COLO668 (cell line): Measurements from ENCODE around the gene TNFSF15.
A peak's percentile ranks its signal among the peaks of the same experiment; 100 is the strongest.

Experiments
- DNase-seq: peaks from one replicate; lab custom pipeline; 2025; ENCODE audit not compliant: unreplicated experiment; lab: John Stamatoyannopoulos, UW

The TNFSF15 gene

DNA sequence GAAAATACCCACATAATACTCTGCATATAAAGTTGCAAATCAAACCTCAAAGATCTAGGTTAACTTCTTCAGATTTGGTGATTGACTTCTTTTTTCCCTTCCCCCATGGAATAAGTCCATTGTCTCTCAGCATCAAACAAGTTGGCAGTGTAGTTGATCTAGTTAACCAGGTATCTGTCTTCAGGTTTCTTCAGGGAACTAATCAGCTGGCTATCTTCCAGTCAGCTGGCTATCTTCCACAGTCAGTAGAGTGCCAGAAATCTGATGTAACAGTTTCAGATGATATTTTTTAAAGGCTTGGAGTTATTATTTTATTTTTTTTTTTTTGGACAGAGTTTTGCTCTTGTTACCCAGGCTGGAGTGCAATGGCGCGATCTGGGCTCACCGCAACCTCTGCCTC, 16.8 kb downstream of the TNFSF15 start:
- no peak for DNase-seq

DNA sequence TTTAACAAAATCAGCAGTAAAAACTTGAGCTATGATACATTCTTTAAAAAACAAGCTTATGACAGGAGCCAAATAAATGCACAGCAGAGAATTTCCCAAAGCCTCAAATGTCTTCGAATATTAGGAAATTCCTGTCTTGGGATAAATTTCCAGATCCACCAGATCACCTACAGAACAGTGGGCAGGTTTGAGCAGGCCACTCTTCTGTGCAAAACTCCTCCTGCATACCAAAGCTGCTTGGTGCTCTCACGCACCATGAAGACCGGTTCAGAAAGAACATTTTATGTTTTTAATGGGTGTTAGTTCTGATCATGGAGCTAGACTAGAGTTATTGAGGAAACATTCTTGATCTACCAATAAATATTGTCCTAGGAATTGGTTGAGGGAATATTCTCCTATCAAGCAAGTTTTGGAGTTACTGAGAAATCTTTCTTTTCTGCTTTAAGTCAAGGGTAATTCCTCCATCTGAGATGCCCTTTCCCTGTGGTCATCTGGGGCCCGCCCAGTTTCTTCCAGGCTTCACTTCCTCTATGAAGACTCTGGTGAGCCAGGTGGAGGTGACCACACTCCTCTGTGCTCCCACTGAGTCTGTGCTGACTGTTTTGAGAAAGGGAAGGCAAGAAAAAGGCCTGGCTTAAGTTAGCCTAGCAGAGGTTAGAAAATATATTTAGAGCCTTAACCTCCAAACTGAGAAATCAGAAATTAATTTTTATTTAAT, 17.9 kb downstream of the TNFSF15 start:
- no peak for DNase-seq

DNA sequence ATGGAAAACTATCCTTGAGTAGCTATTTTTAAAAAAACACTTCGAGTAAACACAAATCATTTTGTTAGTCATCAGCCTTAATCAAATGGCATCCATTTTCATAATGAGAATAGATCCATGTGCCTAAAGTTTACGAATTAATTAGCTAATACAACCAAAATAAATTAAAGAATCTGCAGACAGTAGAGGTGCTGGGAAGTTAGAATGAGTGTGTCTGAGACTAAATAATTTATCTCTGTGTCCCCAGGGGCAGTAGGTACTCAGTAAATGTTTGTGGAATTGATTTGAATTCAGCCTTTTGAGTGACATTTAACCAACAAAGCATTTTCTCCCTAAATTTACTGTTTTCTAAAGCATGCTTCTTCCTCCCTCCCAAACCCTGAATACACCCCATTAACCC, 18.6 kb downstream of the TNFSF15 start:
- no peak for DNase-seq

DNA sequence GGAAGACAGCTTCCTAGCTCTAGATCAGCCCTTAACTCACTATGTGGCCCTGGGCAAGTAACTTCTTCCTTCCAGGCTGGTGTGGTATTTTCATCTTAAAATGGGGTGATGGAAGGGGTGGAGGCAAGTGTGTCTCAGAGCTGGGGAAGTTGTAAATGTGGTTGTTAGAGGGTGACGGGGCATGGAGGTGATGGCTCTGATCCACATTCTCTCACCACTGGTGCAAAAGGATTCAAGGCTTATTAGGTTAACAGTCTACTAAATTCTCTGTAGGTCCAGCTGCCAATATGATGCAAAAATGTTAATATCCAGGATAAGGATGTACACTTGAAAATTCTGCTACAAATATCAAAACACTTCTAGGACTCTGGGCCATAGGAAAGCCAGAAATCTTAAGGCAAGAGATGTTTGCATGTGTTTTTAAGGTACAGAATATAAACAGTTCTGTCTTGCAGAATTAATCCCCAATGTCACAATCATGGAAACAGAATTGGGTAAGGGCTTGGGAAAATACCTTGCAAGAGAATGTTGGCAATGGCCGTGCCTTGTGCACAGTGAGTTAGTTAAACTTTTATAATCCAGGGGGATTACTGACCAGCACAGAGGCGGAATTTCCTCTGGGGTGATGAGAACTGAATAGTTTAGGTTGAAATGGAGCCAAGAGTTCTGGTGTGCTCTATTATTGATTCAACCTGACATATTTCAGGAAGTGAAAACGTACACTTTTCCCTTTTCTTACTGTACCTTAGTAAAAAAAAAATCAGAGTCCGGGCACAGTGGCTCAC, 19.8 kb downstream of the TNFSF15 start:
- no peak for DNase-seq

DNA sequence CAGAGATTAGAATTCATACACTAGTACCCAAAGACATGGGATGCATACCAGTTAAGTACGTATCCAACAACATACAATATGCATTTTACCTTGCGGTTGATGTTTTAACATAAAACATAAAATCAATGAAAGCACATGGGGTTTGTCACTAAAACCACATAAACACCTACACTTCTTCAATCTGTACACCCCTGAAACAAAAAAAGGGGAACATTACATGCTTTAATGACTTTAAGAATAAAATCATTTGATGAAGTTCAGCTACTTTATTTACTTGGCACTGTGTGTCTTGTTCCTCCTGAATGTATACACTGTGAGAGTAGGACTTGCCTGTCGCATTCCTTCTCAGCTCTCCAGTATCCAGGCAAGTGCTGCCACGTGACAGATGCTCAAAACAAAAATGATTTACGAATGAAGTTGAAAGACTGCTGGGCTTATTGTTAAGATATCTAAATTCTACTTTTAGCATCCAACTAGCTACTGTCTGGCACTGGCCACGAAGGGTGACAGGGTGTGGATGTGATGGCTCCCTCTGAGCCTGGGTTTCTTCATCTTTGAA, 21.0 kb downstream of the TNFSF15 start:
- no peak for DNase-seq

DNA sequence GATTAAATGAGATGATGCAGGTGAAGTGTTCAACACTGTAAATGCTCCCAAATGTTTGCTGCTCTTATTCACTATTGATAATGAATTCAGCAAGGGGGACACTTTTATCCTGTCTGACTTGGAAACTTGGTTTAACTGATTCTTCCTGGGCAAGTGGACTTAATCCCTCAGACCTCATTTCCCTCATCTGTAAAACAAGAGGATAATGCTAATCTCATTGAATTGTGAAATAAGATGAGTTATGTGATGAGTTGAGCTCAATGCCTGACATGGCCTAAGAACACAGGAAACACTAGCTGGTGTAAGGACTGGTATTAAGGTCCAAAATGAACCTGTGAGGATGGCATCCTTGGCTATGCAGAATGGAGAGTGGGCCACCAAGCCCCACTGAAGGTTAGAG, 23.3 kb downstream of the TNFSF15 start:
- no peak for DNase-seq

DNA sequence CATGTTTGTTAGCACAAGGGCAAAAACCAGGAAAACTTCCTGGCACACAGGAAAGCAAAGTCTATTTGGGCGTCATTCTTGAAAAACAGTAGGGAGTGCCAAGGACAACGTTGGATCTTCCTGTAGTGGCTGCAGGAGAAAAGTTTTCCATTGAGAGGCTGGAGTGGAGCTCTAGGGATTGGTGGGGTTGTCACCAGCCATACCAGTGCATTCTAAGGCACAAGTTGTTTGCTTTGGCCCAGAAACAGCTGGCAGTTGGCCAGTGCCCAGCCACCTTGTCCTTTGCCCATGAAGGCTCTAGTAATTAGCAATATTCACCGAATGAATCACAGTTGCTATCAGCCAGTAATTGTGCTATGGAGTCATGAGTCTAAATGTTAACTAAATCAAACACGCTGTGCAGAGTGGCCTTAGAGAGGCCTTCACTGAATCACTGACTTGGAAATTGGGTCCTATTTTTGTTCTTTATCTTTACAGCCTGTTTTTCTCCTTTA, 26.4 kb downstream of the TNFSF15 start:
- DNase-seq: peak; percentile 79

DNA sequence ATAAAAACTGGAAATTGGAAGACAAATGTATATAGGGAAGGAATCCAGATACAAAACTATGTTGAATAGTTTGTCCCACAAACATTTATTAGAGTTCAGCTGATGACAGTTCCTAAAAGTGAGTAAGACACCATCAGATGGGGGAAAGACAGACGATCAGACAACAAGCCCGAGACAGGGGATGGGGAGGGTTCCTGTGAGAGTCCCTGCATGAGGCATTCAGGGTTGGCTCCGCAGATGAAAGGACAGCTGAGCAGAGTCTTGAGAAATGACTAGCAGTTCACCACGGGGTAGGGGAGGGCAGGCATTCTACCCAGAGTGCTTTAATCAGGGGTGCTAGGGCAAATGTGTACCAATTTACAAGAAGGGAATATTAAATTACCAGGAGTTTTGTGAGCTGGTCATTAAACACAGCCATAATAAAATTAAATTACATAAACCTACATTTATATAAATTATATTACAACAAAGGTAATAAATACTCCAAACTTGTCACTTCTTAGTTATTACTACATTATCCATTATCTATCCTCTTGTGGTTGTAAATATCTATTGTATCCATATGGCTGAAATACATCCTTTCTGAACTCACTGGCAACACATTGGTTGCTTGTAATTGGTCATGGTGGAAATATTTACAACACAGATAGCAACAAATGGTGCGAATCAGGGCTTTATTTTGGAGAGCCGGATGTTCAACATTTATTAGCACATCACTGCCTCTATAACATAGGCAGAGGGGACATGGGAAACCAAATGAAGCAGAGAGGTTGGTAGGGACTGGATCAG, 27.8 kb downstream of the TNFSF15 start:
- DNase-seq: no peak

DNA sequence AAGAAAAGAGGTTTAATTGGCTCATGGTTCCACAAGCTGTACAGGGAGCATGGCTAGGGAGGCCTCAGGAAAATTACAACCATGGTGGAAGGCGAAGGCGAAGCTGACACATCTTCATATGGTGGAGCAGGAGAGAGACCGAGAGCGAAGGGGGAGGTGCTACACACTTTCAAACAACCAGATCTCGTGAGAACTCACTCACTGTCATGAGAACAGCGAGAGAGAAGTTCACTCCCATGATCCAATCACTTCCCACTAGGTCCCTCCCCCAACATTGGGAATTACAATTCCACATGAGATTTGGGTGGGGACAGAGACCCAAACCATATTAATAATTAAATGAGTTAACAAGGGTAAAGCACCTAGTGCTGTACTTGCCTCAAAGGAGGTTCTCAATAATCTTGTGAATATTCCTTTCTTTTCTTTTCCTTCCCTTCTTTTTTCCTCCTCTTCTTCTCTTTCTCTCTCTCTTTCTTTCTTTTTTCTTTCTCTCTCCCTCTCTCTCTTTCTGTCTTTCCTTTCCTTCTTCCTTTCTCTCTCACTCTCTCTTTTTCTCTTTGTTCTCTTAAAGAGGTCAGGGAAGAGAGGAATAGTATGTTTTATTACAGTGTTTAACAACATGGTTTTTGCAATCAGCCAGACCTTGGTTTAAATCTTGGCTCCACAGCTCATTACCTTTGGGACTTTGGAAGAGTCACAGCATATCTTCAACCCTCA, 29.0 kb downstream of the TNFSF15 start:
- no peak for DNase-seq

DNA sequence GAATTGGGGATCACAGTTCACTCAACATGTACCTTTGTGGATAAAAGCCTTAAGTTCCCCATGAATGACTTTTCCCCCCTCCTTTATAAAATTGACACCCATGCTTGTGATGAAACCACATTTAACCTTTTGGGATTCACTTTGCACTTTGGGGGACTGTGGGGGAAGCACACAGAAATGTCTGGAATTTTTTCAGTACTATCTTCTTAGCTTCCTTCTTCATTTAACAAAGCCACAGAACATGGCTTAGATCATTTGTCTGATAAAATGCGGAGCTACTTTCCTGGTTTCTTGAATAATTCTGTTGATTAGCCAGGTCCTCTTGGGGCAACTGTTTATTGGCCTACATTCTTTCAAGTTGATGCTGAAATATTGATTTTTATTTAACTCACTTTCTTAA, 29.9 kb downstream of the TNFSF15 start:
- no peak for DNase-seq

DNA sequence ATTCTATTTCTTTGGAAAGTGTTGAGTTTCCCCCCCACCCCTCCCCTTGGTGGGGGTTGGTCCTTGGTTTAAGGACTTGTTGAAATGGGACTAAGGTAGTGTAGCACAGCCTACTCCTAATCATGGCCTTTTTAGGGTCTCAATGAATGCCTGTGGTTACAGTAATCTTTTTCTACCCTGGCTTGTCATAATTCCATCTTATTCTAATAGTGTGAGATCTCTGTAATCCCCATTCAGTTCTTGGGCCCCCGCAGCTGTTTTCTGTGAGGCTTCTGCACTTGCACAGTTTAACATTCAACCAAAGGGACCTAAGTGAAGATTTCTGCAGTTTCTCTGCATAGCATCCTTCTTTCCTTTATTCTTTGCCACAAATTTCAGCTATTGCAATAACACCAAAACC, 30.7 kb downstream of the TNFSF15 start:
- DNase-seq: no peak

DNA sequence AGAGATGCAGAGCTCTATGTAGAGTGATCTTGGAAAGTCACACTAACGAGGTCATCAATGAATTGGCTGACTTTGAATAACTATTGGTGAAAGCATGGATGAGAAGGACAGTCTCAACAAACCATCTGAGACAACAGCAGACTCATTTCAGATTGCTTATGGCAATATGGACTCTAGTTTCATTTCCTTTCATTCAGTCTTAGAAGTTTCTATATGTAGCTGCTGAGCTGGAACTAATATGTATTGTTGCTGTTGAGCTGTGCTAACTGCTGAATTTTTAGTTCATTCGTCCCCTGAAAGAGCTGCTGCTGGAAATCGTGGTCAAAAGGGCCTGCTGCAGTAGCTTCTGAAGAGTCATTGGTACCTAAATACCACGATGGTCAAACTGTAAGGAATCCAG, 31.3 kb downstream of the TNFSF15 start:
- DNase-seq: no peak

DNA sequence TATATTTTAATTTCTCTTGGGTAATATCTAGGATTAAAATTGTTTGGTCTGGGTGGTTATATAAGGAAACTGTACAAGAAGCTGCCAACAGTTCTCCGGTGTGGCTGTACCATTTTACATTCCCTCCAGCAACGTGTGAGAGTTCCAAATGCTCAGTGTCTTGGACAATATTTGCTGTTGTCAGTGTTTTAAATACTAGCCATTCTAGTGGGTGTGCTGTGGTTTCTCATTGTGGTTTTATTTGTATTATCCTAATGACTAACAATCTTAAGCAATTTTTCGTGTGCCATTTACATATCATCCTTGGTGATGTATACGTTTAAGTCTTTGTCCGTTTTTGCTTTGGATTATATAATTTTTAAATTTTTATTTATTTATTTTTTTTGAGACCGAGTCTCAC, 34.0 kb downstream of the TNFSF15 start:
- DNase-seq: no peak

DNA sequence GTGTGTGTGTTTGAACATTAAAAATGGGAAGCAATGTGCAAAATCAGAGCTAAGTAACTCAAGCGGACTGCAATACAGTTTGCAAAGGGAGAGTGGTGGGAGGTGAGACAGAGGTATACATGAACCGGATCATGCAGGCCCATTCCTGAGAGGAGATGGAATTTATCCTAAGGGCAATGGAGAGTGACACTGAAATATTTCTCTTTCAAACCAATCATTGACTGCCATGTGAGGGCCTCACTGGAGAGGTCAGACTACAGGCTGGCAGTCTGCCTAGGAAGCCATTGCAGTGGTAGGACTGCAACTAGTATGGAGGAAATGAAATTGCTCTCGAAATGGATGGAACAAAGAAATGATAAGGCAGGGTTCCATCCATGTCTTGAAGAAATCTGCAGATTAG, 34.8 kb downstream of the TNFSF15 start:
- no peak for DNase-seq

DNA sequence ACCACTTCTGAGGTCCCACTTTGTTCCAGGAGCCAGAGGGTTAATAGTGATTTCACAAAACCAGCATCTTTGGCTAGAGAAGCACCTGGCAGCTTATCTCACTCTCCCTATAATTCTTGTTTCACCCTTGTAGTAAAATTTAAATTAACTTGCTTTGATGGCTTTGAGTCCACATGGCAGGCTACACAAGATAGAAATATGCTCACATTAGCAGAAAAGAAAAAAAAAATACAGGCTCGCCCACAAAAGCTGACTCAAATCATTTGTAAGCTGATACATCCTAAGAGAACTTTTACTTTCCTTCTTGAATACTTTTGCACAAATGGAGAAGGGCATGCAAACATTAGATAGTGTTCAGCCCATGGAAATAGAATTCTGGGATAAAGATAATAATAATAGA, 36.2 kb downstream of the TNFSF15 start:
- DNase-seq: no peak

DNA sequence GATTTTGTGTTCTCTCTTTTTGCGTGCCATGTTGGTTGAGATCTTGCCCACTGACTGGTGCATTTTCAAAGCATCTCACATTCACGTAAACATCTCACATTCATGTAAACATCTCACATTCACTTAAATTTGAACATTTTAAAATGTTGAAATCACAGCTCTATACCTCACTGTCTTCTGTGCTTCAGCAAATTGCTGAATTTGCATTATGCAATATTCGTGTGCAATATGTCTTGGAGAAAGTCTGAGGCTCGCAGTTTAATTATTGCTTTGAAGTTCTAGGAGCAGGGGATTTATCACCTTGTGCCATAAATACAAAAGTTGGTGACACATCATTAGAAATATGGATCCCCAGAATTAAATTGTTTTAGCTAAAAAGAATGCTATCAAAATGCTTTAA, 42.6 kb downstream of the TNFSF15 start:
- DNase-seq: no peak

DNA sequence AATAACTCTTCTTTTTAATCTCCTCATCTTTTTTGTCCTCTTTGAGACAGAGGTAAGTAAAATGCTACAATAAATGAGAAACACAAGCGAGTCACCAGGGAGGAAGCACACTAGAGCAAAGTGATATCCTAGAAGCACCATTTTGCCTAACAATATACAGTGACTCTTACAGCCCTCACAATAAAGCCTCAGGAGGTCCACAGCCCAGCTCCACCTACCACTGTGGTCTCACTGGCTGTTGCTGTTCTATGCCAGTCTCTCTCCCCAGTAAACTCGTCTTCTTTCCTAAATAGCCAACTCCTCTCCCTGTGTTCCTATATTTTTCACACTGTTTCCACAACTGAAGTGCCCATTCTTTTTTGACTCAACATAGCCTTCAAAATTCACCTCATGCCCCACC, 44.3 kb downstream of the TNFSF15 start:
- DNase-seq: no peak

DNA sequence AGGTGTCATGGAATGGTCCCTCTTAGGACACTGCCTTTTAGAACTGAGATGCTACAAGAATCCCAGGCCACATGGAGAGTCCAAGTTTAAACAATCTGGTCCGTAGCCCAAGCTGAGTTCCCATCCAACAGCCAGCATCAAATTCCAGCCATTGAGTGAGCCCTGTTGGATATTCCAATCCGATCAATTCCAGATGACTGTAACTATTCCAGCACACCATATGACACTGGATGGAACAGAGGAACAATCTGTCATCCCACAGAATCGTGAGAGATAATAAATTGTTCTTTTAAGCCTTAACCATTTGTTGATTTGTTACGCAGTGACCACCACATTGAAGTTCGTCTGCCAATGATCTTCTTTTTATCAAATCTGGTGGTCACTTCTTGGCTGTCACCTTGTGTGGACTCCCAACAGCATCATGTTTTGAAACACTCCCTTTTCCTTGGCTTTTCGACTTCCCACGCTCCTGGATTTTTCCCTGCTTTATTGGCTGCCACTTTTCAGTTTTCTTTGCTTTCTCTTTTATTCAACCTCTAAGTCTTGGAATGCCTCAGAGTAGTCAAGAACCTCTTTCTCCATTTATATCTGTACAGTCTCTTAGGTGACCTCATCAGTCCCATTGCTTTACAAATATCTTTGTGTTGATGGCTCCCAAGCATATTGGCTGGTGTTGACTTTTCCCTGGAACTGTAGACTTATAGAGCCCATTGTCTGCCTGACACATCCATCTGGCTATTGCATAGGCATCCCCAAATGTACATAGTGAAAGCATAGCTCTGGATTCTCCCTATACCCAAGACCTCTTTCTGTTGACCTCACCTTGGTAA, 46.1 kb downstream of the TNFSF15 start:
- no peak for DNase-seq

DNA sequence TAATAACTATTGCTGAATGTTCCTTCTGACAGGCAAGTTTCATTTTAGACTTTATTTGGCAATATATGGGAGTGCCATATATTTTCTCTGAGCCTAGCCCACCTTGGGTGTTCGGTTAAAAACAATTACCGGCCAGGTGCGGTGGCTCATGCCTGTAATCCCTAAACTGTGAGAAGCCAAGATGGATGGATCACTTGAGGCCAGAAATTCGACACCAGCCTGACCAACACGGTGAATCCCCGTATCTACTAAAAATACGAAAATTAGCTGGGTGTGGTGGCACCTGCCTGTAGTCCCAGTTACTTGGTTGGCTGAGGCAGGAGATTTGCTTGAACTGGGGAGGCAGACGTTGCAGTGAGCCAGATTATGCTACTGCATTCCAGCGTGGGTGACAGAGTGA, 47.9 kb downstream of the TNFSF15 start:
- peak; percentile 24 for DNase-seq

DNA sequence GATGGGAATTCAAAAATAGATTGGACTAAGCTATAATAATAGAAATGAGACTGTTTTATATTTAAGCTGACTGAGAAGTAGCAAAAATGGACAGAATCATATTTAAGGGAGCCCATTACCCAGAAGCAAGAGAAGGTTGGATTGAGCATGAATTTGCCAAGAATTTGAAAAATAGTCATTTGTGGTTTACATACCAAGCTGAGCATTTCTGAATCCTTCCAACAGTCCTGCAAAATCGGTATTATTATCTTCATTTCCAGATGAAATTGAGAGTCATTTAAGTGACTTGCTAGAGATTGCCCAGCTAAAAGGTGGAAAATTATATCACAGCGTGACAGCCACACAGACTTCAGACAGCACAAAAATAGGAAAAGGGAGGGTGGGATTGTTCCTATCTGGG, 48.4 kb downstream of the TNFSF15 start:
- no peak for DNase-seq
